GM19351 (cell line): ENCODE data around the gene BMP8A.
"Not testable (repeated sequence)": the region's sequence is repeated elsewhere in the genome, so short reads cannot be mapped to it uniquely, and the experiment has no call there.

Experiments
- ATAC-seq: cut with Tn5 transposase; IDR thresholded peaks from one replicate; pipeline ENCODE4 v1.9.1; 2021; ENCODE audit warnings: mild to moderate bottlenecking, moderate library complexity; ENCODE audit not compliant: unreplicated experiment

The BMP8A gene

GRCh38 chr1:39491146-39491921 is at the start of gene BMP8A:
BMP8A (plus strand) TSS chr1:39491636; CDS start chr1:39491992, 356 bp downstream.
- peak; percentile 70 for ATAC-seq

GRCh38 chr1:39441797-39442196 is 49.6 kb upstream of the BMP8A start:
- no peak for ATAC-seq

- no peak for ATAC-seq
Observed at GRCh38 chr1:39445573-39445972, 45.9 kb upstream of the BMP8A start.

- ATAC-seq, result no peak
Observed at GRCh38 chr1:39446986-39447567, 44.4 kb upstream of the BMP8A start.

GRCh38 chr1:39450041-39450440 is 41.4 kb upstream of the BMP8A start:
- ATAC-seq, result not testable (repeated sequence)

- no peak for ATAC-seq
Observed at GRCh38 chr1:39450956-39451606, 40.4 kb upstream of the BMP8A start.

GRCh38 chr1:39452081-39452480 is 39.4 kb upstream of the BMP8A start:
- no peak for ATAC-seq

GRCh38 chr1:39452540-39452939 is 38.9 kb upstream of the BMP8A start:
- ATAC-seq, result no peak

- no peak for ATAC-seq
Observed at GRCh38 chr1:39453603-39454002, 37.8 kb upstream of the BMP8A start.

GRCh38 chr1:39458991-39459390 is 32.4 kb upstream of the BMP8A start:
- no peak for ATAC-seq

- no peak for ATAC-seq
Observed at GRCh38 chr1:39462074-39462473, 29.4 kb upstream of the BMP8A start.

- ATAC-seq, result no peak
Observed at GRCh38 chr1:39466413-39467107, 24.9 kb upstream of the BMP8A start.

GRCh38 chr1:39467108-39467720 is 24.2 kb upstream of the BMP8A start:
- not testable (repeated sequence) for ATAC-seq

- ATAC-seq, result no peak
Observed at GRCh38 chr1:39469150-39469549, 22.3 kb upstream of the BMP8A start.

- no peak for ATAC-seq
Observed at GRCh38 chr1:39470040-39470439, 21.4 kb upstream of the BMP8A start.

GRCh38 chr1:39472826-39473225 is 18.6 kb upstream of the BMP8A start:
- ATAC-seq, result no peak

- no peak for ATAC-seq
Observed at GRCh38 chr1:39473324-39473723, 18.1 kb upstream of the BMP8A start.

GRCh38 chr1:39474810-39475209 is 16.6 kb upstream of the BMP8A start:
- ATAC-seq, result no peak

GRCh38 chr1:39475551-39475950 is 15.9 kb upstream of the BMP8A start:
- not testable (repeated sequence) for ATAC-seq

GRCh38 chr1:39478126-39478915 is 13.1 kb upstream of the BMP8A start:
- ATAC-seq, result no peak
